ENCODE measurements around the gene DIAPH3. TPM values are rescaled to one million over a fixed set of nuclear protein-coding genes. Genes with fewer than 3 reads are reported as not detected.

DIAPH3 gene
- total RNA-seq, 3 donors from 2014 or later: under 0.01 to 0.88 (median 0.64) TPM

DNA sequence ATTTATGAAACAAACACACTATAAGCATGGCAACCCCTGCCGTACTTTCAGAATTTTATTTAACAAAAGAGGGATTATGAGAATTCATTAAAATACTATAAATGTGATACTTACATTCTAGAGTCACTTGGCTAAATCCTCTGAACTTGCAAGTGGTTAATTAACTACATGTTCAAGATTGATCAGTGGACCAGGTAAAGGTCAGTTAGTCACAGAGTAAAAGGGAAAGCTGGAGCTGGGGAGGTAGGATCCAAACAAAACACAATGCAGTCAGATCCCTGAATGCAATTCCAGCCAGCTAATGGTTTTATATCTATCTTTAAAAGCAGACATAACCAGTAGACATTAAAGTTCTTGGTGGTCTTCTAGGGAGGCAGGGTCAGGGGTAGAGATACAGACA, 270.5 kb downstream of the DIAPH3 start:
- Histone ChIP-seq H3K9me3 (no peaks in the 10 kb centered on the region), H3K27me3 (no peaks in the 10 kb centered on the region), H3K27ac (no peak overlapping the region), H3K36me3 (no peaks in the 10 kb centered on the region), H3K4me3 (no peak overlapping the region), H3K4me1 (no peaks in the 10 kb centered on the region)
- intact Hi-C loops (cut with DNase I; ENCODE audit: low total_unique reads): no loop called here
- DNase-seq (ENCODE audit: low spot score in 2 of 2): no peak
- TF ChIP-seq, protein P1, sequence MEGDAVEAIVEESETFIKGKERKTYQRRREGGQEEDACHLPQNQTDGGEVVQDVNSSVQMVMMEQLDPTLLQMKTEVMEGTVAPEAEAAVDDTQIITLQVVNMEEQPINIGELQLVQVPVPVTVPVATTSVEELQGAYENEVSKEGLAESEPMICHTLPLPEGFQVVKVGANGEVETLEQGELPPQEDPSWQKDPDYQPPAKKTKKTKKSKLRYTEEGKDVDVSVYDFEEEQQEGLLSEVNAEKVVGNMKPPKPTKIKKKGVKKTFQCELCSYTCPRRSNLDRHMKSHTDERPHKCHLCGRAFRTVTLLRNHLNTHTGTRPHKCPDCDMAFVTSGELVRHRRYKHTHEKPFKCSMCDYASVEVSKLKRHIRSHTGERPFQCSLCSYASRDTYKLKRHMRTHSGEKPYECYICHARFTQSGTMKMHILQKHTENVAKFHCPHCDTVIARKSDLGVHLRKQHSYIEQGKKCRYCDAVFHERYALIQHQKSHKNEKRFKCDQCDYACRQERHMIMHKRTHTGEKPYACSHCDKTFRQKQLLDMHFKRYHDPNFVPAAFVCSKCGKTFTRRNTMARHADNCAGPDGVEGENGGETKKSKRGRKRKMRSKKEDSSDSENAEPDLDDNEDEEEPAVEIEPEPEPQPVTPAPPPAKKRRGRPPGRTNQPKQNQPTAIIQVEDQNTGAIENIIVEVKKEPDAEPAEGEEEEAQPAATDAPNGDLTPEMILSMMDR (IDR thresholded peaks at IDR 0.05): no peak
- TF ChIP-seq POLR2AphosphoS5 (IDR thresholded peaks at IDR 0.05): no peak
- TF ChIP-seq POLR2A (IDR thresholded peaks at IDR 0.05): no peak

DNA sequence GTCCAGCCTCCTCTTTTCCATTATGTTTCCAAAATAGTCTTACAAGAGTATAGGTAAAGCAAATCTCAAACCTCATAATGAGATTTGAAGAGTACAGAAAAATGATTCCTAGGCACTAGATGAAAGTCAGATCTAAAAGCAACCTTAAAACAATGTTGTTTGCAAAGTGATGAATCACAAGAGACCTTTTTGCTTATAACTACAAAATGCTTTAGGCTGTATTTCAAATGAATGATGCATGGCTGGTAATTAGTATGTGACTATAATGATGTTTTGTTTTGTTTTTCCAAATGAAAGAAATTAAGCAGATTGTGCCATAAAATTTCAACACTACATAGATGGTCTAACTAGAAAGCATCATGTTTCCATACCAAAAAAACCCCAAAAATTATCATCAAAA, 272.7 kb downstream of the DIAPH3 start:
- H3K4me3 ChIP-seq: no peak overlapping the region
- H3K27ac ChIP-seq: no peak overlapping the region
- H3K36me3 ChIP-seq: no peaks in the 10 kb centered on the region
- no peaks in the 10 kb centered on the region for H3K27me3 ChIP-seq
- no peaks in the 10 kb centered on the region for H3K4me1 ChIP-seq
- H3K9me3 ChIP-seq: no peaks in the 10 kb centered on the region
- intact Hi-C loops (cut with DNase I; ENCODE audit: low total_unique reads): no loop called here
- no peak for TF ChIP-seq POLR2AphosphoS5 (IDR thresholded peaks at IDR 0.05)
- TF ChIP-seq POLR2A (IDR thresholded peaks at IDR 0.05): no peak
- TF ChIP-seq, protein P1 (IDR thresholded peaks at IDR 0.05): no peak
- no peak for DNase-seq (ENCODE audit: low spot score in 2 of 2)

DNA sequence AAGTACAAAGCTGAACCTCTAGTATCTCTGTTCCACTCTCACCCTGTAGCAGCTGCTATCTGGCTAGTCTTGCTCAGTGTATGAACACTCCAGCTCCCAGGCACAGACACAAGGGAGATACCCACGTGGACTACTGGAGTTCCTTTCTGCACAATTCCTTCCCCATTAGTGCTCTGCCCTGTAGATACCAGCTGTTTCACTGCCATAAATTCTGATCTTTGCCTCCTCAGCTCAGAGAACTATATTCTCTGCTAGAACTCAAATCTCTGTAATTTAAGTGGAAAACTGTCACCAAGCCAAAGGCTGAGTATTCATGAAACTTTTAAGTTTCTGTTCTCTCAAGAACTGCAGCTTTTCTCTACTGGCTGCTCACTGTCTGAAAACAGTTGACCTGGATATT, 273.7 kb downstream of the DIAPH3 start:
- no peaks in the 10 kb centered on the region for H3K4me1 ChIP-seq
- no peak overlapping the region for H3K27ac ChIP-seq
- DNase-seq (ENCODE audit: low spot score in 2 of 2): no peak

DNA sequence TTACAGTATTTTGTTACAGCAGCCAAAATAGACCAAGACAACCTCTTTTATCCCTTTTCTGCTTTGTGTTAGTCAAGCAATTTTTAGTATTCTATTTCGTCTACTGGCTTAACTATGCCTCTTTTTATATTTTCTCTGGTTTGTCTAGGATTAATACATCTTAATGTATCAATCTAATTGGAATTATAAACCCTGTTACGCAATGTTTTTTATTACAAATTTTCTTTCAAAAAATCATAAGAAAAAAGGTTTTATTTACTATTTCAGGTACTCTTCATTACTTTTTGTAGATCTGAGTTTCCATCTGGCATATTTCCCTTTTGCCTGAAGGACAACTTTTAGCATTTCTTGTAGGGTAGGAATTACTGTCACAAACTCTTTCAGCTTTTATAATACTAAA, 275.3 kb downstream of the DIAPH3 start:
- Histone ChIP-seq H3K27me3 (no peaks in the 10 kb centered on the region), H3K27ac (no peak overlapping the region), H3K36me3 (no peaks in the 10 kb centered on the region), H3K4me1 (no peaks in the 10 kb centered on the region), H3K9me3 (no peaks in the 10 kb centered on the region), H3K4me3 (no peak overlapping the region)
- TF ChIP-seq, protein P1 (IDR thresholded peaks at IDR 0.05): no peak
- TF ChIP-seq POLR2A (IDR thresholded peaks at IDR 0.05) (no peak), POLR2AphosphoS5 (IDR thresholded peaks at IDR 0.05) (no peak)
- DNase-seq (ENCODE audit: low spot score in 2 of 2): no peak
- intact Hi-C loops (cut with DNase I; ENCODE audit: low total_unique reads): no loop called here

More for the DNA sequence above, 273.7 kb downstream of the DIAPH3 start:
- H3K27me3 ChIP-seq: no peaks in the 10 kb centered on the region
- intact Hi-C loops (cut with DNase I; ENCODE audit: low total_unique reads): no loop called here
- TF ChIP-seq, protein P1 (IDR thresholded peaks at IDR 0.05): no peak
- TF ChIP-seq POLR2A (IDR thresholded peaks at IDR 0.05) (no peak), POLR2AphosphoS5 (IDR thresholded peaks at IDR 0.05) (no peak)
- H3K9me3 ChIP-seq: no peaks in the 10 kb centered on the region
- no peaks in the 10 kb centered on the region for H3K36me3 ChIP-seq
- H3K4me3 ChIP-seq: no peak overlapping the region

DNA sequence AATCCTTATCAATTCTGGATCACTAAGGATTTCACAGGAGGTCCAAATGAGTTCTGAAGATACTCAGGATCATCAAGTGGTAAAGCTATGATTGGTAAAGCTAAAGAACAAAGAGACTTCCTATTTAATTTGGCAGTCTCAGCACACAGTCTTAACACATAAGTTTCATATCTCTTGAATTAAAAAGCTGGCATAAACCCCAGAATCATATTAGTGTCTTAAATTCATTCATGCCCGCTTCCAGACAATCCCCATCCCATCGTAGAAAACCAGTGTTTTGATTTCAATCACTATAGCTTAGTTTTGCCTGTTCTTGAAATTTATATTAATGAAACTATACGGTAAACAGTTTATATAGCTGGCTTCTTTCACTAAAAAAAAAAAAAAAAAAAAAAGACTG, 278.7 kb downstream of the DIAPH3 start:
- intact Hi-C loops (cut with DNase I; ENCODE audit: low total_unique reads): no loop called here
- Histone ChIP-seq H3K27me3 (no peaks in the 10 kb centered on the region), H3K36me3 (no peaks in the 10 kb centered on the region), H3K27ac (no peak overlapping the region), H3K4me1 (no peaks in the 10 kb centered on the region), H3K9me3 (no peaks in the 10 kb centered on the region), H3K4me3 (no peak overlapping the region)
- no peak for DNase-seq (ENCODE audit: low spot score in 2 of 2)
- no peak for TF ChIP-seq POLR2A (IDR thresholded peaks at IDR 0.05)
- TF ChIP-seq, protein P1 (IDR thresholded peaks at IDR 0.05): no peak
- no peak for TF ChIP-seq POLR2AphosphoS5 (IDR thresholded peaks at IDR 0.05)

Measured in breast epithelium (tissue), 4 donors.